Stimulated activated CD4-positive, alpha-beta T cell treated with anti-CD3 and anti-CD28 coated beads, Interleukin-15, amount 100 ng/mL, for 24 hours (primary cell): ENCODE data around the gene SCARB1.

ENCODE experiments used
- DNase-seq: peaks from one replicate; pipeline ENCODE4 v3.0.0-alpha.2; 2020

The SCARB1 gene

GRCh38 chr12:124861898-124862676 is 1.6 kb downstream of the SCARB1 start:
- no peak for DNase-seq

- DNase-seq = no peak
These were observed 2.2 kb downstream of the SCARB1 start for GRCh38 chr12:124861492-124861891.

DNA sequence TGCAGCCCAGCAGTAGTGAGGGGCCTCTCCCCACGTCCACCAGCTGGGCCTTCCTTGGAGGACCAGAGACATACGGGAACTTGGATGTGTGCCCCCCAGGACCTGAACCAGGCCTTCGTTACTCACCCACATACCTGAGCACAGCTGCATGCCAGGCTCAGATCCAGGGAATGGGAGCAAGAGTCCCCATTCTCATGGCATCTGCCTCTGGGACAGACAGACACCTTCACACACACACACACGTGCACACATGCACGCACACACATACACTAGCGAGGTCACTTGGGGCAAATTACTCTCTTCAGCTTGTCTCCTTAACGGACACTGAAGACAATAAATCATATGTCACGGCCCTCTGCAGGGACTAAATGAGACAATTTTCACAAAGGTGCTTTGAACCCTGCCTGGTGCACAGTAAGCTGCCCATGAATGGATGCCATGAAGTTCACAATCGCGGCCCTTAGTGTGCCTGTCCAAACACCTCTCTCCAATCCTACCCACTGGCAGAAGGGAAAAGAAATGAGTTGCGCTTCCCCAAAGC is 5.7 kb downstream of the SCARB1 start:
- DNase-seq = no peak

- DNase-seq = no peak
These were observed 6.9 kb downstream of the SCARB1 start for GRCh38 chr12:124856842-124857178.

DNA sequence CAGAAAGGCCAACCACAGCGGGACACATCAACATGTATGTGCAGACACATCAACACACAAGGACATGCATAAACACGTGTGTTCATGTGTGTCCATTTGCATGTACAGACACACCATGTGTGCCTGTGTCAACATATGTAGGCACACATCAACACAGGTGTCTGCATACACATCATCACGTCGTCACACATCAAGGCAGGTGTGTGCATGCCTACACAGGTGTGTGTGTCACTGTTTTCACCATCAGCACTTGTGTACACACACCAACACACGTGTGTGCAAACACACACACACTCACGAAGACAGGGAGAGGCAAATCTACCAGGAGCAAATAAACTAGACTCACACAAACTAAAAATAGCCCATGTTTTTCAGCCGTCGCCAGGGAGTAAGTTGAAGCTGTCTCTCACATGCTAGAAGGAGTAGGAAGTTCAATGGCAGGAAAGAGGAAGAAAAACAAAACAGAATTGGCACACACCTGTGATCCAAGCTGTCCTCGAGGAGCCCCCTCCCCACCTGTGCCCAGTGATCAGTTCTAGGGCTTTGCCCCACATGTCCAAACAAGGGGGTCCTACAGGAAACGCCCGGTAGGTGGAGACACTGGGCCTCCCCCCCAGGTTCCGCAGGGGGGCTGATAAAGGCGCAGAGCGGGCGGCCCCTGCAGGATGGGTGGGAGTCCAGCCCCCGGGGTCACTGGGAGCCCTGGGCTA is 7.4 kb downstream of the SCARB1 start:
- DNase-seq = no peak

GRCh38 chr12:124855275-124855957 is 8.2 kb downstream of the SCARB1 start:
- DNase-seq = no peak

GRCh38 chr12:124854637-124855184 is 9.0 kb downstream of the SCARB1 start:
- no peak for DNase-seq

GRCh38 chr12:124853781-124854636 is 9.7 kb downstream of the SCARB1 start:
- DNase-seq = no peak

GRCh38 chr12:124852911-124853427 is 10.7 kb downstream of the SCARB1 start:
- no peak for DNase-seq

DNA sequence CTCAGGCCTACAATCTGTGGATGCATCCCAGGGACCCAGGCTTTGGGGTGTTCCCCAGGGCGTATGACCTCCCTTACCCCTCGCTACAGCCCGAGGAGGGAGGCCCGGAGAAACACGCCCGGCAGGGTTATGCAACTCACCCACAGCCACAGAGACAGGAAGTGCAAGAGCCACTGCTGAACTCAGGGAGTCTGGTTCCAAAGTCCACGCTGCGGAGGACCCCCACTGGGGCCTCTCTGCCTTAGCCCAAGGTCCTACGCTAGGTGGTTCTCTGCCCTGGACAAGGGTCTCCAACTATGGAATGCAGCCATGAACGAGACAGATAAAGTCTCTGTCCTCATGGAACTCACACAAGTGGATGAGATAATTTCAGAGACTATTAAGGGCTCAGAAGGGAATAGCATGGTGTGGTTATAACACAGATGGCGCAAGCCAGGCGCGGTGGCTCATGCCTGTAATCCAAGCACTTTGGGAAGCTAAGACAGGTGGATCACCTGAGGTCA is 11.3 kb downstream of the SCARB1 start:
- no peak for DNase-seq

DNA sequence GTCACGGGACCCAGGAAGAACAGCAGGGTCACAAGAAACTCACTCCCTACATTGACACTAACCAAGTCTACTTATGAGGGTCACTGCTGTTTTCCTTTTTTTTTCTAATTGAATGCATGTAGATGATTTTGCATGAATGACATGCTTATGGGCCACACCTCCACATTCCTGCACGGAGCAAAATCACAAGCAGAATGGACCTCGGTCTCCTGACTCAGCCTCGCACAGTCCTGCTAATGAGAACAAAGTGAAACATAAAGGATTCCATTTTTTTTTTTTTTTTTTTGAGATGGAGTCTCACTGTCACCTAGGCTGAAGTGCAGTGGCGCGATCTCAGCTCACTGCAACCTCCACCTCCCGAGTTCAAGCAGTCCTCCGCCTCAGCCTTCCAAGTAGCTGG is 12.3 kb downstream of the SCARB1 start:
- no peak for DNase-seq

DNA sequence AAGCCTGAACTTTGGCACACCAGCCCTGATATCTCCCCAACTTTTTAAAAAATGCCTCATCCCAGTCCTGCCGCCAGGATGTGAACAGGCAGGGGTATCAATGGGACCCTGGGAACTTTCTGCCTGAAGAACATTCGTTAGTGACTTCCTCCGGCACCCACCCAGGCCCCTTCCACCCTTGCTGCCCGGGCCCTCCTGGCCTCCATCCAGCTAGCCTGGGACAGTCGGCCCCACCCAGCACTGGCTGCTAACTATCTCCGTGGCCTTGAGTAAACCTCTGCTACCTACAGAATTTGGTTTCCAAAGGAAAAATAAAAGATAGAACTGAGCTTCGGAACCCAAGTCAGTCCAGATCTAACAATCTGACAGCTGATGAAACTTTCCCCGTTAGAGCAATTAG is 14.3 kb downstream of the SCARB1 start:
- no peak for DNase-seq

- no peak for DNase-seq
These were observed 14.9 kb downstream of the SCARB1 start for GRCh38 chr12:124848621-124849380.

DNA sequence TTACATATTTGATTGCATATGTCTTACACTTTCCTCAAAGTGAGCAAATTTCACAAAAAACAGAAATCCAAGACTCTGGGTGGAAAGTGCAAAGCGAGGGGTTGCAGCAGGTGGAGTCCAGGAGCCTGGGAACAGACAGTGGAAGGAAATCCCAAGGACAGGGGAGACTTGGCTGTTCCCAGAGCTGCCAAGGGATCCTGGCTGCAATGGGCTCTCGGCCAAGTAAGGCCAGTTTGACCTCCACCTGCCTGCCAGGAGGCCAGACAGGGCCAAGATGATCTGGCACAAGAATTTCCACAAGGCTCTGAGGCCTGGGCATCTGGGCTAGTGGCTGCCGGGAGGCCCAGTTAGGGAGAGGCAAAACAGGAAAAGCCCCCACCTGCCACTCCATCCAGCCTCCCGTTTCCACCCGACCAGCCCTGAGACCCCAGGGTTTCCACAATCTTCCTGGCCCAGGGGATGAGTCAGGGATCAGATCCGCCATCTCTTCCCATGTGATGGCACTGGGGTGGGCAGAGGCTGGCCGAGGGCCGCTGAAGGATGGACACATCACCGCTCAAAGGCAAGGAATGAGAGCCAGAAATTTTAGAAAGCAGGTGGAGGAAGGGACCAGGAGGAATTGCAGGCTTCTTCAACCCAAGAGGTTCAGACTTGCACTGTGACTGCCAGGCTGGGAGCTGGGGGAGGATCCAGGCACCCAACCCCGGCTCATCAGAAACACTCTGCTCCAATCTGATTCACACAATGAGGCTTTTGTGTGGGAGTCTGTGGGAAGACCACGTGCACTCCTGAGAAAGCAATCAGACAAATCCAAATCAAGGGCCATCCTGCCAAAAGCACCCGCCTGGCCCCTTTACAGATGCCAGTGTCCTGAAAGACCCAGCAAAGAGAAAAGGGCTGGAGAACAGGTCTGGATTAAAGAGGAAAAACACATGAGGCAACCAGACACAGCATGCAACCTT is 16.3 kb downstream of the SCARB1 start:
- no peak for DNase-seq

DNA sequence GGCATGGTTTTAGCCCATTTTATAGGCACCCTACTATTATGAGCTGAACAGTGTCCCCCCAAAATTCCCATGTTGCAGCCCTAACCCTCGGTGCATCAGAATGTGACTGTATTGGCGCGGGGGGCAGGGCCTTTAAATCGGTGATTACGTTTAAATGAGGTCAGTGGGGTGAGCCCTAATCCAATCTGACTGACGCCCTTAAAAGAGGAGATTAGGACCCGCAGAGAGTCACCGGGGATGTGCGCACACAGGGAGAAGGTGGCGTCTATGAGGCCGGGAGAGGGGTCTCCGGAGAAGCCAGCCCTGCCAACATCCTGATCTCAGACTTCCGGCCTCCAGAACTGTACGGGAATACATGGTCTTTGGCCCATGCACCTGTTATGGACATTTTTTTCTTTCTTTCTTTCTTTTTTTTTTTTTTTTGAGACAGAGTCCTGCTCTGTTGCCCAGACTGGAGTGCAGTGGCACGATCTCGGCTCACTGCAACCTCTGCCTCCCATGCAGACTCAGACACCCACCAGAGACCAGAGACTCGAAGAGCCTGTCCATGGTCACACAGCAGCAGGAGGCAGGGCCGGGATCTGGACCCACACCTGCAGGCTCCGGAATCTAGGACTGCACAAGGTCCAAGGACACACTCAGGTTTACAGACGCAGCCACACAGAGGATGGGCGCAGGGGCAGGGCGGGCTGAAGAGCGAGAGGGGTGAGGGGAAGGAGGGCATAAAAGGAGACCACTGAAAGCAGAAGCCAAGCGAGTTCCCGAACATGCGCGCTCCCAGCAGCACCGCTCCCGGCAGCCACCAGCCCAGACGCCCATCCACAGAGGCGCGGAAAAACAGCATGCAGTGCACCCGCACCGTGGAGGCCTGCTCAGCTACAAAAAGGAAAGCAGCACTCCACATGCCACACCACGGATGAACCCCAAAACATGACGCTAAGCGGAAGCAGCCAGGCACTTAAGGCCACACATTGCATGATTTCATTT is 19.0 kb downstream of the SCARB1 start:
- DNase-seq = no peak

GRCh38 chr12:124842800-124843510 is 20.7 kb downstream of the SCARB1 start:
- no peak for DNase-seq

- no peak for DNase-seq
These were observed 21.5 kb downstream of the SCARB1 start for GRCh38 chr12:124842073-124842749.
